Measurements from ENCODE around the gene C19orf25.

DNA sequence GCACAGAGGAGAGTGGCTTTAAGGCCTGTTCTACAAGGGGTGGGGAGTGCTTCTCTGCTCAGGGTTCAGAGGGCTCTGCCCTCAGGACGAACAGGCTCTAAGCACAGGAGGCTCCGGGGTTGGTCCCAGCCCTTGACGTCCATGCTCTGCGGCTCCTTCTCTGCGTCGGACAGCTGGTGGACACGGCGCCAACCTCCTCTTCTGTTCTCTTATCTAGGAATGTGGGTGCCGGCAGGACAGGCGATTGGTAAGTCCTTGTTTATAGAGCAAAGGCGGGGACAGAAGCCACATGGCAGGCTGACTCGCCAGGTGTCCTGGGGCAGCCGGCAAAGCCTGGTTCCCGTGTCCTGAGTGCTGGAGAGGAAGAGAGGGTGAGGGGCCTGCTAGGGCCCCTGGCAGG, 49.3 kb downstream of the C19orf25 start:
- TF ChIP-seq POLR2AphosphoS5 (IDR thresholded peaks at IDR 0.05; ENCODE audit: low read depth, low read length) (no peak), TAF1 (IDR thresholded peaks at IDR 0.05; ENCODE audit: borderline replicate concordance, low read depth, low read length) (no peak), POLR2A (IDR thresholded peaks at IDR 0.05; ENCODE audit: low read depth, low read length) (no peak)

All from GM12892 (cell line).